HG03575 (cell line): ENCODE results near the gene PLXDC1.

Experiments
- ATAC-seq: cut with Tn5 transposase; IDR thresholded peaks from one replicate; pipeline ENCODE4 v1.9.1; 2021; ENCODE audit not compliant: unreplicated experiment, insufficient number of reproducible peaks, low FRiP score; ENCODE audit errors: extremely low read depth

PLXDC1 gene

DNA sequence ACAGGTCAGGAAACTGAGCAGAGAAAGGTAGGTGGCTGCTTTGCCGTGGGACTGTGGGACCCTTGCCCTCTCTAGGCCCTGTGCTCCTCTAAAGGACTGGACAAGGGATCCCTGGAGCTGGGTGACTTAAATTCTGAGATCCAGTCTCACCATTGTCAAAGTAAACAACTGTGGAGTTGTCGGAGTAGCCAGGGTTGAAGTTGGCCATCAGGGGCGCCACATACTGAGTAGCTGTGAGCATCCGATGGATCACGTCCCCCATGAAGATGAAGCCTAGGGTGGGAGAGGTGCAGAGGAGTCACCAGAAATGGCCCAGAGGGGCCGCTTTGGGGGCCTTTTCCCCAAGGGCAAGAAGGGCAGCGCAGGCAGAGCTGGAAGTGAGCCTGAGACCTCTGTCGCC lies 43.5 kb downstream of the PLXDC1 start:
- ATAC-seq = no peak

DNA sequence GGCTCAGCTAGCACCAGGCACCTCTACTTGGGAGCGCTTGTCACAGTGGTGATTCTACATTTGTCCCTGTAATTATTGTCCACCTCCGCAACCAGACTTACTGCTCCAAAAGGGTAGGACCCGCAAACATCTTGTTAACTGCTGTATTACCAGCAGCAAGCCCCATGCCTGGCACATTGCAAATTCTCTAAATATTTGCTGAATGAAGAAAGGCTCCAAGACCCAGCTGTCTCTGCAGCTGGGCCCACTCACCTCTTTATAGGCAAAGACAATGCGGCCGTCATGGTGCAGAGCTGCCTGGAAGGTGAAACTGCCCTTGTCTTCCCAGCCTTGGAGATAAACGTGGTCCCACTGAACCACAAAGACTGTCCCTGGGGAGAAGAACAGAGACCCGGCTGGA lies 44.3 kb downstream of the PLXDC1 start:
- no peak for ATAC-seq

DNA sequence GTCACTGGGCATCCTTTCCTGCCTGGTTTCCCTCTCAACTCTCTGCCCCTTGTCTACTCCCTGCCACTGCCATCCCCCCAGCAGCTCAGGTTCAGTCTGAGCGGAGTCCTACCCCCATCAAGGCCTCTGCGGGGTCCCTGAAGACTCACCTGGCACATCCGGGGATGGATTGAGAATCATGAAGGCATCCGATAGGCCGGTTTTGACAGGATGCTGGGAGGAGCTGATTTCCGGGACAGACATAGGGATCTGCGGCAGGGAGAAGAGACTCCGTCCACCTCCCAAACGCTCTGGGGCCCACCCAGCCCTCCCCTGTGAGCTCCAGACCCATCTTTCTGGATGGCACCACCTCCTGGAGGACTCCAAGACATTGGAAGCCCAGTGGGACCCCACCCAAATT lies 45.7 kb downstream of the PLXDC1 start:
- ATAC-seq = no peak

DNA sequence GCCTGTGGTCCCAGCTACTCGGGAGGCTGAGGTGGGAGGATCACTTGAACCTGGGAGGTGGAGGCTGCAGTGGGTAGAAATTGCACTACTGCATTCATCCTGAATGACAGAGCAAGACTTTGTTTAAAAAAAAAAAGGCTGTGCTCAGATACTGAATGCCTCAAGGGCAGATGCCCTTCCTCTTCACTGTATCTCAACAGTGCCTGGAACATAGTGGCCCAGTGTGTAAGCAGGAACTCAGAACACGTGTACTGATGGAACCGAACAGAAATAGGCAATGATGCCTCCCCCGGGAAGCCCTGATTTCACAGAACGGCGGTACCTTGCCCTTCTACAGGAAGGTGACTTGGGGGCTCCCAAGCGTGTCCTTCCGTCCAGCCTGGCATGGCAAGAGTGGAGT lies 46.8 kb downstream of the PLXDC1 start:
- ATAC-seq = no peak

DNA sequence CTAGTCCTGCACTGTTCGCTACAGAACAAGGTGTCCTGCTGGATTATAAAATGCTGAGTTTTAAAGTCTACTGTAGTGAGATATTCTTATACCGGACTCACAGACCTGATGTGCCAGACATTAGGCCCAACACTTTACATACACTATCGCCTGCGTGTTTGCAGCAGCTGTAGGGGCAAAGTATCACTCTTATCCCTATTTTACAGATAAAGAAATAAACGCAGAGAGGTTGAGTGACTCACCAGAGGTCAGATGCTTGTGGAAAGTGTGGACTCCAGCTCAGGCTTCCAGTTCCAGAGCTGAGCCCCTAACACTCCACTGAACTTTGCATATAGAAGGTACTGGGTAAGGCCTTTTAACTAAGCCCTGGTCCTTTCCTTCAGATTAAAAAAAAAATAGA lies 47.4 kb downstream of the PLXDC1 start:
- no peak for ATAC-seq

DNA sequence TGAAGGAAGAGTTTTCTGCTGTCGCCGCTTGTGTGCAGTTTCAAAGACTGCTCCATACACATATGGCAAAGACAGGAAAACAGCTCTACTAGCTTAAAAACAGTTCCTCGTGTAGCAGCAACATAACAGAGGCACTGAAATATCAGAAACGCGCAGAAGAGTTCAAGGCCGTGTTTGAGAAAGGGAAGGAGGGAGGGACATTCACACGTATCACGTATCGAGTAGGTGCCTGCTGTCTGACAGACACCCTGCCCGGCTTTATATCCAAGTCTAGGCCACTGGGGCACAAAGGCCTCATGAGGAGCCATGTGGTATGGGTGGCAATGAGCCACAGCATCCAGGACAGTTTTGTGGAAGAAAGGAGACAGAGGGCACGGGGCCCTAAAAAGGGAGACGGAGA lies 50.3 kb downstream of the PLXDC1 start:
- ATAC-seq = no peak

DNA sequence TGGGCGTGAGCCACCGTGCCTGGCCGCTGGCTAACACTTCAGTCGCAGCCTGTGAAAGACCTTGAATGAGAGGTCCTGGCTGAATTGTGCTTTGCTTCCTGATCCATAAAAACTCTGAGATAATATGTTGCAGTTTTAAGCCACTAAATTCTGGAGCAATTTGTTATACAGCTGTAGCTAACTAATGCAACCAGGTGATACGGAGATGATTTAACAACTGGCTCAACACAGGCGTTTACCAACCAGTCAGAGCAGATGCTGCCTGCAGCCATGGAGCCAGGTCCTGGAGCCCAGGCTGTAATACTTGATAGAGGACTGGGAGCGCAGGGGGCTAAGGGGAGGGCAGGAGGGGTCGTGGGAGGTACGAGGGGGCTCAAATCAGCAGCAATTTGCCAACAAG lies 50.9 kb downstream of the PLXDC1 start:
- ATAC-seq = no peak

DNA sequence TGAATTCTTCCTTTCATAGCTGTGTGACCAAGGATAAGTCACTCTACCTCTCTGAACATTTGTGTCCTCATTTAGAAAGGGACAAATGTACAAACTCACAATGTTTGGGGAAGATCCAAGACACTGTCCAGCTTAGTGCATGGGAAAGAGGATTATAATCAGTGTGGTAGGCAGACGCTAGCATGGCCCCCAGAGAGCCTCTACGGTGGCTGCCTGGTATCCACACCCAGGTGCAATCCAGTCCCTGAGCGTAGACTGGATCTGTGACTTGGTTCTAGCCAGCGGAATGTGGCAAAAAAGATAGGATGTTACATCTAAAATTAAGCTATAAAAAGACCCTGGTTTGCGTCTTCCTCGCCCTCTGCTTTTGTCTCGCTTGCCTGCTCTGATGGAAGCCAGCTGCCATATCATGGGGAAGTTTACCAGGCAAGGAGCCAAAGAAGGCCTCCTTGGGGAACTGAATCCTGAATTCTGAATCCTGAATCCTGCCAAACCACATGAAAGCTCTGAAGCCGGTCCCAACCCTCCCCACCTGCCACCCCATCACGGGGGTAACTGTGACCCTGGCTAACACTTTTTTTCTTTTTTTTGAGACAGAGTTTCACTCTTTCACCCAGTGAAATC lies 51.7 kb downstream of the PLXDC1 start:
- ATAC-seq = no peak

DNA sequence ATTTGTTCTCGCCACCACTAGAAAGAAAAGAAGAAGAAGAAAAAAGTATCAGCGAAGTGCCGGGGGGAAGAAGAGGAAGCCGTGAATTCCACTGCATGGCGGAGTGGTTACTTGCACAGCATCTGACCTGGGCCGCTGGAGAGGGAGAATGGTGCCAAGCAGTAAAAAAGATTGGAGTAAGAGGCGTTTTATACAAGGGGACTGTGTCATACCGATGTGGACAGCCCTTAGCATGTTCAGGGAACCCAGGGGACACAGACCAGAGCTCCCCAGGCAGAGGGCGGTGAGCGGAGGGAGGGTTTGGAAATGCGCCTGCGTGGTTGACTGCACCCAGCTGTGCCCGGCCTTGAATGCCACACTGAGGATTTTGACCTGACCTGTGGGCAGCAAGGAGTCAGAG lies 52.8 kb downstream of the PLXDC1 start:
- no peak for ATAC-seq

DNA sequence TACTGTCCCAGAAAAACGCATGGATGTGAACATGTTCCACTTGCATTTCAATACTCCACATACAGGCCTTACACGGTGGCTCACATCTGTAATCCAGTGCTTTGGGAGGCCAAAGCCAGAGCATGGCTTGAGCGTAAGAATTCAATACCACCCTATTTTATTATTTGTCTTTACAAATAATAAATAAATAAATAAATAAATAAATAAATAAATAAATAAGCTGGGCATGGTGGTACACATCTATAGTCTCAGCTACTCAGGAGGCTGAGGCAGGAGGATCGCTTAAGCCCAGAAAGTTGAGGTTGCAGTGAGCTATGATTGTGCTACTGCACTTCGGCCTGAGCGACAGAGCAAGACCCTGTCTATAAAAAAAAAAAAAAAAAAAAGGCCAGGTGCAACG lies 53.9 kb downstream of the PLXDC1 start:
- no peak for ATAC-seq

DNA sequence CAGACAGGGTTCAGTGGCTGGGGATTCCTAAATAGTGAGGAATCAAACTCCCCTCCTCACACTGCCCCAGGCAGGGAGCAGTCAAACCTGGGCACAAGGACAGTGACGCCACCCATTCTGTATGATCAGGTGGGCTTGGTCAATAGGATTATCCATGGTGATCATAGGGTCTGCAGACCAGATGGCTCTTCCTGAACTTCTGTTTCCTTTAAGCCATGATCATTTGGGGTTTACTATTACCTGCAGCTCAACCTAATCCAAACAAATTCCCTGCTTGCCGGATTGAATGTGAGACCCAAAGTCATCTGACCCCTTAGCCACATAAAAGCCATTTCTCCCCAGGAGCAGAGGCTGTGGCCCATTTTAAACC lies 54.3 kb downstream of the PLXDC1 start:
- ATAC-seq = no peak

DNA sequence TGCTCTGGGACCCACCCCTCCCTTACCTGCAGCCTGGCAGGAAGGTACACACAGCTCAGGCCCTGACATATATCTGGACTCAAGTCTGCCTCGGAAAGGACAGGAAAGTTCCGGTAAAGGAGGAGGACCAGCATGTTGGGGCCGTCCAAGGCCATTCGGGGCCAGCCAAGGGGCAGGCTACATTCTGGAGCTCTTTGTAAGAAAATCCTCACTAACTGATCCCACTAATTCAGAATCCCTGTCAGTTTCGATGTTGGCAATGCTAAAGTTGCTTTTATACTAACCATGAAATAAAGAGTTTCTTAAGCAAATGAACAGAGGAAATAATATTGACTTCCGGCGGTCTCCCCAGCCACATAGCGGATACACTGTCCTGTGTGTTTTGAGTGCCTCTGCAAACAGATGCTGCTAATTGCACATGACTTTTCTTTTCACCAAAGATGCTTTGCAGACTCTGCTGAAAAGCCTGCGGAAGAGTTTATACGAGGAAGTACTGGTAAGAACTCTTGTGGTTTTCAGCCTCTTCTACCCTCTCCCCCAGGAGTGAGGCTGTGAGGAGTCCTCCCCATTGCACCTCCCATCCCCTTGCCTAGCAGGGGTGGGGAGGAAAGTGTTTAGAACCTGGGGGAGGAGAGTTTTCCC lies 54.8 kb downstream of the PLXDC1 start:
- no peak for ATAC-seq

DNA sequence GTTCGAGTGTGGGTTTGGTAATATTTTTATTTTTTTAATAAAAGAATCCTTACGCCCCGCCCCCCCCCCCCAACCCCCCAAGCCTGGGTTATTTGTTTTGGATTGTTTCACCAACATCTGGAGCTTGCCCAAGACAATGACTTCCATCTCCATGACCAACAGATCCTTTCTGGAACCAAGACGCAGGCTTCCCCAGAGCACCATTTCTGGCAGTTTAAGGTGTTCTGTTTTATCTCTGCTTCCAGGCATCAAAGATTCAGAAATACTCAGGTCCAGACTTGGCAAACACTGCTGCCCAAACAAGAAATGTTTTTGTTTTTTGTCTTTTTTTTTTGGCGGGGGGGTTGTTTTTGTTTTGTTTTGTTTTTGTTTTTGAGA lies 56.1 kb downstream of the PLXDC1 start:
- ATAC-seq = no peak

DNA sequence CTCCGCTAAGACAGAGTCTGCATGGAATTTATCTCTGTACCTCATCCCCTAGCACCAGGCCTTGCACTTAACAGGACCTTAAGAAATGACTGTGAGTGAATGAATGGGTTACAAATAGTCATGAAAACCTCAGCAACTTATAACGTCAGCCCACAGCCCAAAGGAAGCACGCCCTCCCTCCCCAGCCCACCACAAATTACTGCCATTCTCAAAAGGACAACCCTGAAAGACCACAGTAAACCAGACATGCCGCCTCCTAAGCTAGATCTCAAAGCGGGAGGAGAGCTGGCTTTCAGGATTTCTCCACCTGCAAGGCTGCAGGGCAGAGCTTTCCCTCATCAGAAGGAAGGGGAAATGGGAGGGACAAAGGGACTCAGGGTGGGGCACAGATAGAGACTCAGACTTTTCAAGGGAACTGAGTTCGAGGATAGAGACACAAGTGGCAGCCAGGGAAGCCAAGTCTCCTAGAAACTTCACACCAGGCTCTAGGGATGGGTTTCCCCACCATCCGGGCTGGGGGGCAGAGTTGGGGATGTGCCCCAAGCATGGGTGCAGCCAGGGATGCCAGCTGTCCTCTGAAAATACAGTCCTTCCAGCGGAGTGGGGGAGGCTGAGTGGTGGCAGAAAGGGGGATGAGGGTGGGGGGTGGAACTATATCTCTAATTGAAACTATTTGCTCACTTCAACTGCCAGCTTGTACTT lies 56.7 kb downstream of the PLXDC1 start:
- no peak for ATAC-seq

DNA sequence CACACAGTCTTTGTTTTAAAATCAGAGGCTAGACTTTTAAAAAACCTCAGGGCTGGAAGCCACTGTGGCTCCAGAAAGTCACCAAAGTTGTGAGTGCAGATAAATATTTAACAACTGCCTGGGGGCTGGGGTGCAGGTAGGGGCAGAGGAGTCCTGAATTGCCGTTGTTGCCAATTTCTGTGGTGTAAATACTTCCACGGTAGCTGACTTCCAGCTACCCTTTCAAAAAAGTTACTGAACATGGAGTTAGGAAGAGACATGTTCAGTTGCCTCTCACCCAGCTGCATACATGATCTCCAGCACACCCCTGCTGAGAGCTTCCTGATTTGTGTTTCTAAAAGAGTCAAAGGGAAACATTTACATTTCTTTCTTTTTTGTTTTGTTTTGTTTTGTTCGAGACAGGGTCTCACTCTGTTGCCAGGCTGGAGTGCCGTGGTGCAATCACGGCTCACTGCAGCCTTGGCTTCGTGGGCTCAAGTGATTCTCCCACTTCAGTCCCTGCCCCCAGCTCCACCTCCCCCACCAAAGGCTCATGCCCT lies 58.7 kb downstream of the PLXDC1 start:
- ATAC-seq = no peak

DNA sequence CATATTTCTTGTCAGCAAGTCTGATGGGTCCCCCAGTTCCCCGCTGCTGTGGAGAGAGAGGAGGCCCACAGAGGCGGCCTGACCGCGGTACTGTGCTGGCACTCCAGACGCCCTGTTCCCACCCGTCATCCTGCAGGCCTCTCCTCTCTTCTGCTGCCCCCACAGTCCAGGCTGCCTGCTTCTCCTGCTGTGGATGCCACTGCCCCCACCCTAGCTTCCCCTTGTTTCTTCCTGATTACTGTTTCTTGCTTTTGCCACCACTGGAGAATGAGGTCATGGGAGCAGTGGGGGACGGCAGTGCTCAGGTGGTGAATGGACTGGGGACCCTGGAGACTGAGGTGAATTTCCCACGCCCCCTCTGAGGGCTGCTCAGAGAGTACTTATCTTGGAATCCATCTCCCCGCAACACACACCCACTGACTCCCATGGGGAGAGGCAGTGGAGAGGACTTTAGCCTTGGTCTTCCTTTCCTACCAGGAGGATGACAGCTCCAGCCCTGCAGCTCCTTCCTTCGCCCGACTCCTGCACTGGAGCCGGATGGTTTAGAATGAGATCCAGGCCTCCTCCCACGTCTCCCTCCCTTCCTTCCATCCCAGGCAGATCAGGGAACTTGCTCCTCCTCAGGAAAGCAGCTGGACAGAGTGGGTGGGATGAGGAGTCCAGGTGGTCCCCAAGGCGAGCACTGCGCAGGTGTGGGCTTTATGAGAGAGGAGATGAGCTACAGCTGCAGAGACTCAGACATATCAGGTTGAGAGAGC lies 60.4 kb downstream of the PLXDC1 start:
- ATAC-seq = no peak

DNA sequence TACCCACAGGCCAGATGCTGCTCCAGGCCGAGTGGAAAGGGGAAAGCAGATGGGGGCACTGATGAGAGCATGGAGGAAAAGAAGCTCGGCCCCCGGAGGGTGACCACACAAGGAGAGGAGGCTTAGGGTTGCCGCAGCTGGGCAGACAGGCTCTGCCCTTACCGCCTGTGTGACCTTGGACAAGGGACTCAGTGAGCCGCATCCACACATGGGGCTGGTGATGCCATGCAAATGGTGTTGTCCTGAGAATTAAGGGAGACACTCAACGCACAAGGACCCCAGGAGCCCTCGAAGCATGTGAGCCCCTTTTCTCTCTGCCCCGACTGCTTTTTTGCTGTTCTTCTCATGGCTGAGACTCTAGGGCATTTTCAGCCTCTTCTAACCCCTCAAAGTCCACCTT lies 61.0 kb downstream of the PLXDC1 start:
- ATAC-seq = no peak

DNA sequence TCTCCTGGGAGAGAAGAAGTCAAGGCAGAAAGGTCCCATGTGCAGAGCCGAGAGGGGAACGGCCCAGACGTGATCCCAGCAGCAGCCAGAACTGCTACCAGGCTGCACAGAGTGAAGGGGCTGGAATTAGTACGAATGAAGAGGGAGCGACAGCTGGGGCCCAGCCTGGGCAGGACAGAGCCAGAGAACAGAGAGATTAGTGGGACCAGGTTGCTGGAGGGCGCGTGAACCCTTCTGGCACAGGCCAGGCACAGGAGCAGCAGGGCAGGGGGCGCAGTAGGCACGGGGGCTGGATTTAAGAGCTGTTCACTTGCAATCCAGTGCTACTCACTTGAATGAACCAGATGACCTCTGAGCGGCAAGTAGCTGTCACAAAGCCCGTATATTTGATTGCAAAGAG lies 66.9 kb downstream of the PLXDC1 start:
- no peak for ATAC-seq

DNA sequence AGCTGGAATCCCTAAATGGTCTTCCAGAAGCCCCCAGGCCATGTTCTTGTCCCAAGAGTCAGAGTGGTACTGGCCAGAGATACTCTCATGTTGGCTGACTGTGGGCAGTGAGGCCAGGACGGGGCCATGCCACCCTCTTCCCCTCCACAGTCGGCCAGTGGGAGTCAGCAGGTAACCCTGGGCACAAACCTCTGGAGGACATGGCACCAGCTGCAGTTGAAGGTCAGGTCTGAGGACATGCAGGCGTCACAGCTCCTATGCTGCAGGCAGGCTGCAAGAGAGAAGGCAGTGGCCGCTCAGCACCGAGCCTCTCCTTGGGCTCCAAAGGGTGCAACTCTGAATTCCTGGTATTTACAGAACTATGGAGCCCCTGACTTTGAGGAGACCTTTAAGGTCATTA lies 68.2 kb downstream of the PLXDC1 start:
- ATAC-seq = no peak

DNA sequence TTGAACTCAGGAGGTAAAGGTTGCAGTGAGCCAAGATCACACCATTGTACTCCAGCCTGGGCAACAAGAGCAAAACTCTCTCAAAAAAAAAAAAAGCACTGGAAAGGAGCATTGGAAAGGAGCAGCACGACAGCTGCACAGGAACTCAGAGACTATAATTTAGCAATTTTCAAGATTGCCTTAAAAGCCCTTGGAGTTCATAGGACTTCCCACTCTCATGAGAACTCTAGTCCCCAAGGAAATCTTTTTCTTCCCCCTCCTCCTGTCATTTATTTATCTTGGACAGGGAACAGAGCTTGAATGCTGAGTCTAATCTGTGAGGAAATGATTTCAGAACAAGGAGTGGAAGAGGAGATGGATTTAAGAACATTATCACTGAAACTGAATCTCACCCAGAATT lies 69.0 kb downstream of the PLXDC1 start:
- ATAC-seq = no peak
